Vagina (tissue), 2 donors: ENCODE results near the gene PC. TPM values are rescaled to one million over a fixed set of nuclear protein-coding genes. Genes with fewer than 3 reads are reported as not detected.

Source experiments
- DNase-seq, 2 donors: peaks; one replicate each; pipeline ENCODE4 v3.0.0-alpha.2; 2017; ENCODE audit errors: extremely low spot score in 2 of 2
- H3K27ac ChIP-seq: fragments of 200-600 bp; sonication (generic); one replicate; pipeline ENCODE4 v1.5.1; 2019
- H3K27me3 ChIP-seq: fragments of 200-600 bp; sonication (generic); one replicate; pipeline ENCODE4 v1.5.1; 2019
- H3K36me3 ChIP-seq, 2 donors: fragments of 200-600 bp; sonication (generic); one replicate each; pipeline ENCODE4 v1.5.1; 2017 to 2019
- H3K4me1 ChIP-seq: fragments of 200-600 bp; sonication (generic); one replicate; pipeline ENCODE4 v1.5.1; 2019
- H3K4me3 ChIP-seq, 2 donors: fragments of 200-600 bp; sonication (generic); 1 replicate in 1 of 2; 2 replicates in 1 of 2; pipeline ENCODE4 v1.5.1; 2016 to 2019
- H3K9me3 ChIP-seq: fragments of 200-600 bp; sonication (generic); one replicate; pipeline ENCODE4 v1.5.1; 2019
- POLR2A ChIP-seq, 2 donors: fragments of 450-650 bp; IDR thresholded peaks; one replicate each; pipeline ENCODE4 v1.6.1; 2017; ENCODE audit warnings: antibody characterized with exemption in 2 of 2, mild to moderate bottlenecking in 2 of 2, moderate library complexity in 2 of 2
- POLR2AphosphoS5 ChIP-seq, 2 donors: sonication (generic); formaldehyde crosslinking; IDR thresholded peaks; one replicate each; pipeline ENCODE4 v1.9.0; 2017; ENCODE audit warnings: antibody characterized with exemption in 2 of 2, mild to moderate bottlenecking in 2 of 2, low read depth in 1 of 2; ENCODE audit not compliant: insufficient read depth in 1 of 2
- intact Hi-C: fragments of 100-400 bp; cut with DNase I; formaldehyde crosslinking; loops from one replicate; pipeline ENCODE4 v1.15.1; 2023
- total RNA-seq: library from RNA; depleted of rRNA; stranded (reverse); fragments of >200 nt; gene quantifications from one replicate; pipeline ENCODE4 v1.2.3, GENCODE V29; 2016
- TF ChIP-seq, protein P1 (sequence below), 3 experiments: fragments of 450-650 bp in 2 of 3; fragments of 200-600 bp in 1 of 3; sonication (generic) in 1 of 3; IDR thresholded peaks; one replicate each; pipeline ENCODE4 v1.5.1; 2017 to 2019; ENCODE audit warnings: antibody characterized with exemption in 3 of 3, mild to moderate bottlenecking in 2 of 3, moderate library complexity in 2 of 3

Gene PC
- total RNA-seq, 1 donor from 2014 or later: 34.1 TPM

DNA sequence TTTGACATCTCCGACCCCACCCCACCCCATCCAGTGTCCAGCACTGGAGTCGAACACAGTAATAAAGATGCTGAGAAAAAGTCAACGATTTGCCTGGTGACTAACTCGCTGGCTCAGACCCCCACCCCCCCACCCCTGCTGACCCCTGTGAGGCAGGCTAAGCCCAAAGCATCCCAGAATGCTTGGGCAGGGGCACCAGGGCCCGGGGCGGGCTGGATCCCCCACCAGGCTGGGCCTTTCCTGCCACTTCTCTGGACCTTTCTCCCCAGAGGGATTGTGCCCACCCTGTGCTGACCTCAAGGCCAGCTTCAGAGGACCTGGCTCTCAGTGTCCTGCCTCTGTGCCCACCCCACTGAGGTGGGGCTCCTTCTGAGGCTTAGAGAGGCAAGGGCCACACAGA is 18.7 kb upstream of the PC start:
- no peaks in the 10 kb centered on the region for H3K9me3 ChIP-seq
- DNase-seq: no peak
- H3K27ac ChIP-seq: no peak overlapping the region
- intact Hi-C loops: no loop called here
- H3K27me3 ChIP-seq: no peaks in the 10 kb centered on the region
- H3K4me3 ChIP-seq: no peak overlapping the region
- TF ChIP-seq POLR2A (IDR thresholded peaks at IDR 0.05) (no peak), POLR2AphosphoS5 (IDR thresholded peaks at IDR 0.05; ENCODE audit: insufficient read depth in 1 of 2, low read depth in 1 of 2) (no peak)
- H3K36me3 ChIP-seq: no peaks in the 10 kb centered on the region
- H3K4me1 ChIP-seq: peaks cover 2% of the 10 kb centered on the region

DNA sequence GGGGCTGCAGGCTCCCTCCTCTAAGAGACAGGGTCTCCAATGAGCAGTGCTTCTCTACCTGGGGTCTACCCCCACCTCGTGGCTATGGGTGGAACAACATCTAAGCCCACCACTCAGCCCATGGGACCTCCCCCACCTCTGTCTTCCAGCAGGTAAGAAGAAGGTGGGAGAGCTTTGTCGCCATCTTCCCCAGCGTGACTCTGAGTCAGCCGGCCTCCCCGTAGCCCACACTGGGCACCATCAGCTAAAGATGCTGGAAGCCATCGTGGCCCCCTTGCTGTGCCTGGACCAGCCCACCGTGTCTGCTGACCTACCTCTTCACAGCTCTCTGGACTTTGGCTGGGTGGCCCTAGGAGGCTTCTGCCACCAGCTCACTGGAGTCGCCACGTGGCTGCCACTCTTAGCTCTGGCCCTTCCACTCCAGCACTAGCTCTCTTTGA is 17.9 kb upstream of the PC start:
- TF ChIP-seq, protein P1, sequence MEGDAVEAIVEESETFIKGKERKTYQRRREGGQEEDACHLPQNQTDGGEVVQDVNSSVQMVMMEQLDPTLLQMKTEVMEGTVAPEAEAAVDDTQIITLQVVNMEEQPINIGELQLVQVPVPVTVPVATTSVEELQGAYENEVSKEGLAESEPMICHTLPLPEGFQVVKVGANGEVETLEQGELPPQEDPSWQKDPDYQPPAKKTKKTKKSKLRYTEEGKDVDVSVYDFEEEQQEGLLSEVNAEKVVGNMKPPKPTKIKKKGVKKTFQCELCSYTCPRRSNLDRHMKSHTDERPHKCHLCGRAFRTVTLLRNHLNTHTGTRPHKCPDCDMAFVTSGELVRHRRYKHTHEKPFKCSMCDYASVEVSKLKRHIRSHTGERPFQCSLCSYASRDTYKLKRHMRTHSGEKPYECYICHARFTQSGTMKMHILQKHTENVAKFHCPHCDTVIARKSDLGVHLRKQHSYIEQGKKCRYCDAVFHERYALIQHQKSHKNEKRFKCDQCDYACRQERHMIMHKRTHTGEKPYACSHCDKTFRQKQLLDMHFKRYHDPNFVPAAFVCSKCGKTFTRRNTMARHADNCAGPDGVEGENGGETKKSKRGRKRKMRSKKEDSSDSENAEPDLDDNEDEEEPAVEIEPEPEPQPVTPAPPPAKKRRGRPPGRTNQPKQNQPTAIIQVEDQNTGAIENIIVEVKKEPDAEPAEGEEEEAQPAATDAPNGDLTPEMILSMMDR (IDR thresholded peaks at IDR 0.05): peak in 2 of 3 experiments; percentile 4 to 41
- TF ChIP-seq POLR2A (IDR thresholded peaks at IDR 0.05): no peak
- Histone ChIP-seq H3K27me3 (no peaks in the 10 kb centered on the region), H3K27ac (no peak overlapping the region), H3K4me3 (no peak overlapping the region), H3K36me3 (no peaks in the 10 kb centered on the region), H3K4me1 (peaks cover 6% of the 10 kb centered on the region), H3K9me3 (no peaks in the 10 kb centered on the region)
- DNase-seq: no peak
- intact Hi-C loops: no loop called here

DNA sequence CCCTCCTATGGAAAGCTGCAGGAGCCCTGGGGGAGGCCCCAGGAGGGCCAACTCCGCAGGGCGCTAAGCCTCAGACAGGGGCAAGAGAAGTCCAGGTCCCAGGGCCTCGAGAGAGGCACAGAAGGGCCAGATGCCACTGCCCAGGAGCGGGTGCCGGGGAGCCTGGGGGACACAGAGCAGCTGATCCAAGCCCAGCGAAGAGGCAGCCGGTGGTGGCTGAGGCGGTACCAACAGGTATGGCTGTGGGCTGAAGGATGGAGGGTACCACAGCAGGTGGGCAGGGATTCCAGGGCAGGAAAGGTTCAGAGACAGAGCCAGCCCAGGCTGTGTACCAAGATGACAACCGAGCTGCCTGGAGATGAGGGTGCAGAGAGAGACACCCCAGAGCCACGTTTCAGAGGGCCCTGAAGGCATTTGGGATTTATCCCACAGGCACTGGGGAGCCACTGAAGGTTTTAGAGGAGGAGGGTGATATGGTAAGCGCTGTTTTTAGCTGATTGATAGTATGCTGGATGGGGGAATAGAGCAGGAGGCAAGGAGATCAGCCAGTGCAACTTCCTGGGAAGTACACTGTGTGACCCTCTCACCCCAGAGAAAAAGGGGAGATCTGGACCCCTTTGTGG is 17.3 kb upstream of the PC start:
- no peaks in the 10 kb centered on the region for H3K9me3 ChIP-seq
- no peak overlapping the region for H3K27ac ChIP-seq
- intact Hi-C loops: no loop called here
- no peak for DNase-seq
- no peak for TF ChIP-seq POLR2A (IDR thresholded peaks at IDR 0.05)
- TF ChIP-seq, protein P1 (IDR thresholded peaks at IDR 0.05): no peak
- no peak for TF ChIP-seq POLR2AphosphoS5 (IDR thresholded peaks at IDR 0.05; ENCODE audit: insufficient read depth in 1 of 2, low read depth in 1 of 2)
- no peaks in the 10 kb centered on the region for H3K27me3 ChIP-seq
- H3K4me1 ChIP-seq: peaks cover 9% of the 10 kb centered on the region
- H3K36me3 ChIP-seq: no peaks in the 10 kb centered on the region
- no peak overlapping the region for H3K4me3 ChIP-seq

DNA sequence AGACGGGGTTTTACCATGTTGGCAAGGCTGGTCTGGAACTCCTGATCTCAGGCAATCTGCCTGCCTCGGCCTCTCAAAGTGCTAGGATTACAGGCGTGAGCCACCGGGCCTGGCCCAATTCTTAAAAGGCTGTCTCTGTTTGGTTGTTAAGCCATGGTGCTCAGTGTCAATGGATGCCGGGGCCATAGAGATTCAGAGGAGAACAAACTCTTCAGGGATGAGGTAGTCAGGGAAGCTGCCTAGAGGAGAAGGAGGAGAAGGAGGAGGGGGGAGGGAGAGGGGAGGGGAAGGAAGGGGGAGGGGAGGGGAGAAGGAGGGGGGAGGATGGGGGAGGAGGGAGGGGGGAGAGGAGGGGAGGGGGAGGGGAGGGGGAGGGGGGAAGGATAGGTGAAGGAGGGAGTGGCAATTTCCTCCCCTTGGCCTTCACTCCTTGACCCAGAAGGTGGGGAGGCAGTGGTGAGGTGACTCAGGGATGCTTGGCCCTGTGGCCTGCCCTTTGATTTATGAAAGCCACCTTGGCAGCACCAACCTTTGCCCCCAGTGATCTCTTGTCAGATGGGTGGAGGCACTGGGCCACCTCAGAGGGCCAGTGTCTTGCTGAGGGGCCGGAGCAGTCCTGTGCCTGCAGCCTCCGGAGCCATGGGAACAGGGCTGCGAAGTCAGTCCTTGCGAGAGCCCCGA is 16.7 kb upstream of the PC start, which contains the start of gene C11orf86:
Gene C11orf86, plus strand, starts transcription at position 581 of the 681 bp plus-strand sequence. Its CDS starts 59 bp downstream, at position 640.
- TF ChIP-seq POLR2A (IDR thresholded peaks at IDR 0.05) (no peak), POLR2AphosphoS5 (IDR thresholded peaks at IDR 0.05; ENCODE audit: insufficient read depth in 1 of 2, low read depth in 1 of 2) (no peak)
- TF ChIP-seq, protein P1 (IDR thresholded peaks at IDR 0.05): no peak
- Histone ChIP-seq H3K27ac (no peak within 1 kb of the TSS), H3K9me3 (no peaks in the 10 kb centered on the region), H3K4me1 (peaks cover 9% of the 10 kb centered on the region), H3K4me3 (no peak within 1 kb of the TSS), H3K27me3 (no peaks in the 10 kb centered on the region), H3K36me3 (no peaks in the 10 kb centered on the region)
- no peak for DNase-seq
- intact Hi-C loops: no loop called here

DNA sequence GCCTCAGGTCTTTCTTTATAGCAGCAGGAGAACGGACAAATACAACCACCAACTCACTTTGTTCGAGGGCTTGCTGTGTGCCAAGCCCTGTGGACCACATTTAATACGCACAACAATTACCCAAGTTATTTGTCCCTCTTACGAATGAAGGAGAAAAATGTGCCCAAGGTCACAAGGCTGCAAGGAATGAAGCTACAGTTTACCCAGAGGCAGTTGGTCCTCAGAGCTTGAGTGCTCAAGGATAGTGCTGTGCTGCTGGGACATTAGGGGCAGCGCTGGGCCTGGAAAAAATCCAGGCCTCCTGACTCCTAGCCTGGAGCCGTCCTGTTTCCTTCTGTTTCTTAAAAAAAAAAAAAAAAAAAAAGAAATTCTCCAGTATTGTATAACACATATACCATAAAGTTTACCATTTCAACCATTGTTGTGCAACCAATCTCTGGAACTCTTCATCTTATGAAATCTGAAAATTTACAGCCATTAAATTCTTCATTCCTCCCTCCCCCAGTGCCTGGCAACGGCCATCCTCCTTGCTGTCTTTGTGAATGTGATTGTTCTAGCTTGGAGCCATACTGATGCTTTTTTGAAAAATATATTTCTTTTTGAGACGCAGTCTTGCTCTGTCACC is 15.9 kb upstream of the PC start:
- Histone ChIP-seq H3K27me3 (no peaks in the 10 kb centered on the region), H3K27ac (no peak overlapping the region), H3K4me3 (no peak overlapping the region), H3K9me3 (no peaks in the 10 kb centered on the region), H3K36me3 (no peaks in the 10 kb centered on the region), H3K4me1 (peaks cover 9% of the 10 kb centered on the region)
- DNase-seq: no peak
- TF ChIP-seq POLR2A (IDR thresholded peaks at IDR 0.05): no peak
- no peak for TF ChIP-seq POLR2AphosphoS5 (IDR thresholded peaks at IDR 0.05; ENCODE audit: insufficient read depth in 1 of 2, low read depth in 1 of 2)
- TF ChIP-seq, protein P1 (IDR thresholded peaks at IDR 0.05): no peak
- intact Hi-C loops: no loop called here
